Neural crest cell (in vitro differentiated cells): ENCODE data around the gene TCAIM. TPM values are rescaled to one million over a fixed set of nuclear protein-coding genes. Genes with fewer than 3 reads are reported as not detected.
A peak's percentile ranks its signal among the peaks of the same experiment; 100 is the strongest.
"Not testable (repeated sequence)": the region's sequence is repeated elsewhere in the genome, so short reads cannot be mapped to it uniquely, and the experiment has no call there.

Source experiments
- DNase-seq: peaks from one replicate; pipeline ENCODE4 v3.0.0; 2021; ENCODE audit warnings: low read depth, mixed read lengths, low spot score
- H3K27ac Mint-ChIP-seq: one replicate; pipeline ENCODE4 v1.8.0; 2021; ENCODE audit warnings: mild to moderate bottlenecking, mixed read lengths; ENCODE audit not compliant: unreplicated experiment
- H3K27me3 Mint-ChIP-seq: 2 replicates; pipeline ENCODE4 v1.8.0; 2021; ENCODE audit warnings: low read depth, mild to moderate bottlenecking, mixed read lengths
- H3K36me3 Mint-ChIP-seq: 2 replicates; pipeline ENCODE4 v1.8.0; 2021; ENCODE audit warnings: low read depth, mild to moderate bottlenecking, mixed read lengths
- H3K4me1 Mint-ChIP-seq: 2 replicates; pipeline ENCODE4 v1.8.0; 2021; ENCODE audit warnings: mixed read lengths
- H3K4me3 Mint-ChIP-seq: one replicate; pipeline ENCODE4 v1.8.0; 2021; ENCODE audit warnings: mild to moderate bottlenecking, mixed read lengths
- H3K9me3 Mint-ChIP-seq: 2 replicates; pipeline ENCODE4 v1.8.0; 2021; ENCODE audit warnings: mixed read lengths
- total RNA-seq: library from RNA; stranded (reverse); gene quantifications from 2 replicates; pipeline ENCODE4 v1.2.1, GENCODE V29; 2021
- TF ChIP-seq, protein P1 (sequence below): fragments of 200-600 bp; sonication (generic); conservative IDR thresholded peaks from 2 replicates; pipeline ENCODE4 v1.5.0; 2021; ENCODE audit warnings: antibody characterized with exemption, mild to moderate bottlenecking

TCAIM gene
- total RNA-seq, 1 donor from 2014 or later = 25.3 TPM

GRCh38 chr3:44343421-44343820 lies 4.9 kb downstream of the TCAIM start:
- Mint-ChIP-seq H3K9me3 (no peaks in the 10 kb centered on the region), H3K4me3 (no peak overlapping the region), H3K27ac (no peak overlapping the region), H3K27me3 (no peaks in the 10 kb centered on the region), H3K4me1 (peaks cover 22% of the 10 kb centered on the region), H3K36me3 (peaks cover 3% of the 10 kb centered on the region)
- no peak for DNase-seq
- TF ChIP-seq, protein P1, sequence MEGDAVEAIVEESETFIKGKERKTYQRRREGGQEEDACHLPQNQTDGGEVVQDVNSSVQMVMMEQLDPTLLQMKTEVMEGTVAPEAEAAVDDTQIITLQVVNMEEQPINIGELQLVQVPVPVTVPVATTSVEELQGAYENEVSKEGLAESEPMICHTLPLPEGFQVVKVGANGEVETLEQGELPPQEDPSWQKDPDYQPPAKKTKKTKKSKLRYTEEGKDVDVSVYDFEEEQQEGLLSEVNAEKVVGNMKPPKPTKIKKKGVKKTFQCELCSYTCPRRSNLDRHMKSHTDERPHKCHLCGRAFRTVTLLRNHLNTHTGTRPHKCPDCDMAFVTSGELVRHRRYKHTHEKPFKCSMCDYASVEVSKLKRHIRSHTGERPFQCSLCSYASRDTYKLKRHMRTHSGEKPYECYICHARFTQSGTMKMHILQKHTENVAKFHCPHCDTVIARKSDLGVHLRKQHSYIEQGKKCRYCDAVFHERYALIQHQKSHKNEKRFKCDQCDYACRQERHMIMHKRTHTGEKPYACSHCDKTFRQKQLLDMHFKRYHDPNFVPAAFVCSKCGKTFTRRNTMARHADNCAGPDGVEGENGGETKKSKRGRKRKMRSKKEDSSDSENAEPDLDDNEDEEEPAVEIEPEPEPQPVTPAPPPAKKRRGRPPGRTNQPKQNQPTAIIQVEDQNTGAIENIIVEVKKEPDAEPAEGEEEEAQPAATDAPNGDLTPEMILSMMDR = no peak

GRCh38 chr3:44346590-44346989 lies 8.0 kb downstream of the TCAIM start:
- H3K4me3 Mint-ChIP-seq, H3K36me3 Mint-ChIP-seq, H3K27ac Mint-ChIP-seq, DNase-seq, H3K27me3 Mint-ChIP-seq, H3K9me3 Mint-ChIP-seq: not testable (repeated sequence)
- peaks cover 13% of the 10 kb centered on the region for H3K4me1 Mint-ChIP-seq

DNA sequence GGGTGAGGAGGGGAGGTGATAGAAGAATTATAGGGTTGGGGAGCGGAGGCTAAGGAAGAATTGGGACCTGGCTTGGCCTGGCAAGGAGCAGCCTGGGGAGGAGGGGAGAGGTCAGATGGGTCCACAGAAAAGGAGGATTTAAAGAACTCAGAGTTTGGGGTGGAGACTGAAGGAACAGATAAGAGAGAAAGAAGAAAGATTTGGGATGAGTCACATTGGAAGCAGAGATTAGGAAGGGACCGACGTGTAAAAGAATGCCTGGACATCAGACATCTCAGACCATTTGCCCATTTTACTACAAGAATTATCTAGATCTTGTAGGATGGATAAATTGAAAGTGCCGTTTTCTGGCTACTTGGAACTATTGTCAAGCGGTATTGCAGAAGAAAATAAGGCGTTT lies 10.4 kb downstream of the TCAIM start:
- no peak overlapping the region for H3K27ac Mint-ChIP-seq
- H3K36me3 Mint-ChIP-seq = peaks cover 14% of the 10 kb centered on the region
- no peak overlapping the region for H3K4me3 Mint-ChIP-seq
- H3K27me3 Mint-ChIP-seq = no peaks in the 10 kb centered on the region
- H3K4me1 Mint-ChIP-seq = peaks cover 13% of the 10 kb centered on the region
- H3K9me3 Mint-ChIP-seq = peaks cover 10% of the 10 kb centered on the region
- no peak for DNase-seq
- TF ChIP-seq, protein P1 = no peak

- no peaks in the 10 kb centered on the region for H3K27me3 Mint-ChIP-seq
- no peak for DNase-seq
- no peak overlapping the region for H3K27ac Mint-ChIP-seq
- H3K9me3 Mint-ChIP-seq = peaks cover 12% of the 10 kb centered on the region
- TF ChIP-seq, protein P1 = no peak
- H3K4me3 Mint-ChIP-seq = no peak overlapping the region
- H3K36me3 Mint-ChIP-seq = peaks cover 21% of the 10 kb centered on the region
- peaks cover 28% of the 10 kb centered on the region for H3K4me1 Mint-ChIP-seq
These were observed 14.9 kb downstream of the TCAIM start for GRCh38 chr3:44353355-44353924.

- no peaks in the 10 kb centered on the region for H3K27me3 Mint-ChIP-seq
- TF ChIP-seq, protein P1 = no peak
- peaks cover 21% of the 10 kb centered on the region for H3K36me3 Mint-ChIP-seq
- H3K4me1 Mint-ChIP-seq = peaks cover 33% of the 10 kb centered on the region
- H3K27ac Mint-ChIP-seq = no peak overlapping the region
- H3K4me3 Mint-ChIP-seq = no peak overlapping the region
- no peak for DNase-seq
- H3K9me3 Mint-ChIP-seq = peaks cover 12% of the 10 kb centered on the region
These were observed 16.9 kb downstream of the TCAIM start for GRCh38 chr3:44355362-44356033.

GRCh38 chr3:44359146-44359751 lies 20.7 kb downstream of the TCAIM start:
- TF ChIP-seq, protein P1 = no peak
- H3K27me3 Mint-ChIP-seq = no peaks in the 10 kb centered on the region
- no peaks in the 10 kb centered on the region for H3K9me3 Mint-ChIP-seq
- peak; percentile 27 for DNase-seq
- peaks cover 5% of the 10 kb centered on the region for H3K36me3 Mint-ChIP-seq
- peaks cover 33% of the 10 kb centered on the region for H3K4me1 Mint-ChIP-seq
- H3K27ac Mint-ChIP-seq = no peak overlapping the region
- no peak overlapping the region for H3K4me3 Mint-ChIP-seq
